Measurements from ENCODE around the gene WSCD1.

DNA sequence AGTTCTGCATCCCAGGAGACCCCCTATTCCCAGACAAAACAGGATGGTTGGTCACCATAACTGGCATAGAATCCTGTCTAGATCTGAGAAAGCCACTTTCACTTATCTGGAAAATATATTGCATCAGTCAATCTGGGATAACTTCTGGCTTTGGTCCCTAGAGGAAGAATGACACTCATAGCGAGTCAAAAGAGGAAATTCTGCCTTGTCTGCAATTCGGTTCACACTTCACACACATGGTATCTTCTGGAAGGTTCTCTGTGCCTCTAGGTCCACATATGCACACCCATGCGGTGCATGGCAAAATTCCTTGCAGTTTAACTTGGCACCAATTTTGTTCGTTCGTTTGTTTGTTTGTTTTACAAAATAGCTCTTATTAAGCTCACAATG, 49.2 kb upstream of the WSCD1 start:
- TF ChIP-seq, protein P1, sequence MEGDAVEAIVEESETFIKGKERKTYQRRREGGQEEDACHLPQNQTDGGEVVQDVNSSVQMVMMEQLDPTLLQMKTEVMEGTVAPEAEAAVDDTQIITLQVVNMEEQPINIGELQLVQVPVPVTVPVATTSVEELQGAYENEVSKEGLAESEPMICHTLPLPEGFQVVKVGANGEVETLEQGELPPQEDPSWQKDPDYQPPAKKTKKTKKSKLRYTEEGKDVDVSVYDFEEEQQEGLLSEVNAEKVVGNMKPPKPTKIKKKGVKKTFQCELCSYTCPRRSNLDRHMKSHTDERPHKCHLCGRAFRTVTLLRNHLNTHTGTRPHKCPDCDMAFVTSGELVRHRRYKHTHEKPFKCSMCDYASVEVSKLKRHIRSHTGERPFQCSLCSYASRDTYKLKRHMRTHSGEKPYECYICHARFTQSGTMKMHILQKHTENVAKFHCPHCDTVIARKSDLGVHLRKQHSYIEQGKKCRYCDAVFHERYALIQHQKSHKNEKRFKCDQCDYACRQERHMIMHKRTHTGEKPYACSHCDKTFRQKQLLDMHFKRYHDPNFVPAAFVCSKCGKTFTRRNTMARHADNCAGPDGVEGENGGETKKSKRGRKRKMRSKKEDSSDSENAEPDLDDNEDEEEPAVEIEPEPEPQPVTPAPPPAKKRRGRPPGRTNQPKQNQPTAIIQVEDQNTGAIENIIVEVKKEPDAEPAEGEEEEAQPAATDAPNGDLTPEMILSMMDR (IDR thresholded peaks at IDR 0.05) = no peak
- TF ChIP-seq POLR2A (IDR thresholded peaks at IDR 0.05) = no peak

Measured in testis (tissue), 2 donors.